RWPE1 (cell line): ENCODE data around the gene HLF.

ENCODE experiments used
- CTCF ChIA-PET: fragments of 350-600 bp; sonication (Branson Sonifier 250); formaldehyde crosslinking; extraction: SDS; loops from one replicate; lab custom pipeline; 2021; lab: Yijun Ruan, JAX
- POLR2A ChIA-PET: fragments of 400-600 bp; formaldehyde crosslinking; extraction: SDS; loops from one replicate; lab custom pipeline; 2020; ENCODE audit warnings: antibody characterized with exemption; ENCODE audit not compliant: low non-redundant PET; lab: Yijun Ruan, JAX
- DNase-seq: peaks from one replicate; pipeline ENCODE4 v3.0.0; 2012; ENCODE audit warnings: low spot score
- H3K27ac ChIP-seq: fragments of 450-650 bp; 2 replicates; pipeline ENCODE4 v1.5.1; 2017
- CTCF ChIP-seq: fragments of 450-650 bp; conservative IDR thresholded peaks from 2 replicates; pipeline ENCODE4 v1.5.1; 2017; ENCODE audit warnings: low read depth, mild to moderate bottlenecking

HLF gene

GRCh38 chr17:55354010-55354409 lies 89.2 kb downstream of the HLF start:
- CTCF ChIA-PET: interaction anchor here (0.7 to 0.9 kb wide), 2 partner anchors 160 to 360 kb away, joined by 3 to 5 read pairs; no protein-coding TSS in a partner anchor

GRCh38 chr17:55354941-55355340 lies 90.2 kb downstream of the HLF start:
- ChIA-PET POLR2A (no interaction called here), CTCF (no interaction called here)
- no peak overlapping the region for H3K27ac ChIP-seq
- no peak for DNase-seq
- no peak for TF ChIP-seq CTCF

More at GRCh38 chr17:55354010-55354409, 89.2 kb downstream of the HLF start:
- DNase-seq: no peak
- POLR2A ChIA-PET: no interaction called here
- TF ChIP-seq CTCF: no peak
- no peak overlapping the region for H3K27ac ChIP-seq

GRCh38 chr17:55356434-55357328 lies 91.9 kb downstream of the HLF start:
- DNase-seq: peak; percentile 79
- peak; percentile 87 for TF ChIP-seq CTCF
- H3K27ac ChIP-seq: no peak overlapping the region
- POLR2A ChIA-PET: no interaction called here
- CTCF ChIA-PET: interaction anchor here (0.5 to 1.9 kb wide), 13 partner anchors 14 to 1996 kb away, joined by 3 to 8 read pairs (median 4); no protein-coding TSS in a partner anchor

GRCh38 chr17:55360971-55361370 lies 96.2 kb downstream of the HLF start:
- CTCF ChIA-PET: interaction anchor here (0.7 kb wide), 2 partner anchors 8 to 270 kb away, joined by 3 read pairs; no protein-coding TSS in a partner anchor
- POLR2A ChIA-PET: interaction anchor here (0.6 kb wide), 1 partner anchor 9 kb away, joined by 7 read pairs; no protein-coding TSS in a partner anchor
- DNase-seq: no peak
- no peak overlapping the region for H3K27ac ChIP-seq
- no peak for TF ChIP-seq CTCF

- TF ChIP-seq CTCF: no peak
- ChIA-PET POLR2A (no interaction called here), CTCF (no interaction called here)
- no peak for DNase-seq
- H3K27ac ChIP-seq: no peak overlapping the region
Observed at GRCh38 chr17:55363033-55363432, 98.3 kb downstream of the HLF start.

- DNase-seq: no peak
- no peak overlapping the region for H3K27ac ChIP-seq
- no peak for TF ChIP-seq CTCF
- CTCF ChIA-PET: interaction anchor here (0.6 kb wide), 1 partner anchor 1922 kb away, joined by 3 read pairs; no protein-coding TSS in a partner anchor
- POLR2A ChIA-PET: no interaction called here
Observed at GRCh38 chr17:55366020-55366481, 101.3 kb downstream of the HLF start.
